ENCODE measurements around the gene SEMA4B.

The SEMA4B gene

GRCh38 chr15:90208356-90208755 lies 7.2 kb downstream of the SEMA4B start:
- no peak for DNase-seq

- no peak for DNase-seq
Observed at GRCh38 chr15:90209591-90209990, 8.5 kb downstream of the SEMA4B start.

- DNase-seq, result no peak
Observed at GRCh38 chr15:90210593-90210992, 9.5 kb downstream of the SEMA4B start.

- DNase-seq, result no peak
Observed at GRCh38 chr15:90211009-90211408, 9.9 kb downstream of the SEMA4B start.

GRCh38 chr15:90211440-90212143 lies 10.5 kb downstream of the SEMA4B start:
- DNase-seq, result no peak

- DNase-seq, result no peak
Observed at GRCh38 chr15:90212221-90213098, 11.3 kb downstream of the SEMA4B start.

GRCh38 chr15:90213122-90213817 lies 12.1 kb downstream of the SEMA4B start:
- no peak for DNase-seq

GRCh38 chr15:90213818-90214204 lies 12.7 kb downstream of the SEMA4B start:
- DNase-seq, result no peak

- no peak for DNase-seq
Observed at GRCh38 chr15:90214553-90215196, 13.5 kb downstream of the SEMA4B start.

- no peak for DNase-seq
Observed at GRCh38 chr15:90217671-90218394, 16.7 kb downstream of the SEMA4B start.

GRCh38 chr15:90219421-90220141 lies 18.5 kb downstream of the SEMA4B start:
- DNase-seq, result no peak

- DNase-seq, result peak; percentile 24
Observed at GRCh38 chr15:90221246-90221900, 20.2 kb downstream of the SEMA4B start.

- DNase-seq, result no peak
Observed at GRCh38 chr15:90222547-90222946, 21.4 kb downstream of the SEMA4B start.

- DNase-seq, result no peak
Observed at GRCh38 chr15:90223441-90224165, 22.5 kb downstream of the SEMA4B start.

- DNase-seq, result no peak
Observed at GRCh38 chr15:90225047-90225446, 23.9 kb downstream of the SEMA4B start.

GRCh38 chr15:90225504-90226234 lies 24.5 kb downstream of the SEMA4B start:
- DNase-seq, result no peak

GRCh38 chr15:90227336-90227735 lies 26.2 kb downstream of the SEMA4B start:
- DNase-seq, result no peak

GRCh38 chr15:90227816-90228772 lies 27.0 kb downstream of the SEMA4B start:
- no peak for DNase-seq
